IMR-90 (cell line): ENCODE measurements around the gene PITPNC1. TPM values are rescaled to one million over a fixed set of nuclear protein-coding genes. Genes with fewer than 3 reads are reported as not detected.

Source experiments
- ATAC-seq: fragments of 200-7000 bp; cut with Tn5 transposase; 2 replicates; pipeline ENCODE4 v1.9.1; 2020; ENCODE audit warnings: low read depth, mild to moderate bottlenecking, moderate library complexity
- BruUV-seq: library from RNA; stranded (reverse); fragments of 400-500 nt; replicated peaks from 2 replicates; lab custom pipeline; 2021; lab: Mats Ljungman, UMichigan
- CTCF ChIA-PET: fragments of 300-600 bp; formaldehyde crosslinking; extraction: SDS; loops from one replicate; lab custom pipeline; 2021; ENCODE audit warnings: antibody characterized with exemption; lab: Yijun Ruan, JAX
- POLR2A ChIA-PET: fragments of 300-600 bp; sonication (Branson Sonifier 250); formaldehyde crosslinking; loops from one replicate; lab custom pipeline; 2022; ENCODE audit warnings: antibody characterized with exemption; ENCODE audit not compliant: unreplicated experiment; lab: Charles Lee
- DNase-seq: peaks from one replicate; pipeline ENCODE4 v3.0.0; 2013
- H2AFZ ChIP-seq: replicated peaks from 2 replicates; pipeline ENCODE3; 2013; ENCODE audit warnings: low read length, mild to moderate bottlenecking; ENCODE audit not compliant: poor library complexity
- H2AK5ac ChIP-seq: 2 replicates; pipeline ENCODE4 v1.6.1; 2013; ENCODE audit warnings: low read depth, low read length, inconsistent platforms
- H2AK9ac ChIP-seq: replicated peaks from 2 replicates; pipeline ENCODE3; 2013; ENCODE audit warnings: mild to moderate bottlenecking, low read depth, low read length, moderate library complexity; ENCODE audit not compliant: poor library complexity
- H2BK120ac ChIP-seq: 2 replicates; pipeline ENCODE4 v1.6.1; 2013; ENCODE audit warnings: low read depth, low read length, inconsistent platforms
- H2BK15ac ChIP-seq: 3 replicates; pipeline ENCODE4 v1.6.1; 2013; ENCODE audit warnings: low read depth, low read length, inconsistent platforms
- H2BK20ac ChIP-seq: 2 replicates; pipeline ENCODE4 v1.6.1; 2013; ENCODE audit warnings: low read depth, mild to moderate bottlenecking, inconsistent platforms, low read length, moderate library complexity
- H2BK5ac ChIP-seq: 2 replicates; pipeline ENCODE4 v1.6.1; 2013; ENCODE audit warnings: mild to moderate bottlenecking, low read depth, low read length, inconsistent platforms; ENCODE audit not compliant: poor library complexity, severe bottlenecking
- H3K14ac ChIP-seq: replicated peaks from 2 replicates; pipeline ENCODE4 v1.6.1; 2013; ENCODE audit warnings: low read depth, low read length, inconsistent platforms
- H3K18ac ChIP-seq: 2 replicates; pipeline ENCODE4 v1.6.1; 2013; ENCODE audit warnings: low read depth, low read length, control low read depth
- H3K23ac ChIP-seq: 2 replicates; pipeline ENCODE4 v1.6.1; 2013; ENCODE audit warnings: low read depth, low read length, inconsistent platforms
- H3K27ac ChIP-seq: 2 replicates; pipeline ENCODE4 v1.5.1; 2013; ENCODE audit warnings: mild to moderate bottlenecking, control low read depth, low read length; ENCODE audit not compliant: insufficient read depth
- H3K27me3 ChIP-seq: 2 replicates; pipeline ENCODE4 v1.6.1; 2013; ENCODE audit warnings: low read length; ENCODE audit not compliant: control insufficient read depth, insufficient read depth
- H3K36me3 ChIP-seq: 2 replicates; pipeline ENCODE4 v1.6.1; 2013; ENCODE audit warnings: low read length, mixed read lengths; ENCODE audit not compliant: control insufficient read depth, insufficient read depth
- H3K4ac ChIP-seq: 2 replicates; pipeline ENCODE4 v1.6.1; 2013; ENCODE audit warnings: low read depth, low read length, inconsistent platforms
- H3K4me1 ChIP-seq: 2 replicates; pipeline ENCODE4 v1.6.1; 2013; ENCODE audit warnings: low read length, mixed read lengths; ENCODE audit not compliant: control insufficient read depth, insufficient read depth
- H3K4me2 ChIP-seq: 2 replicates; pipeline ENCODE4 v1.6.1; 2013; ENCODE audit warnings: low read depth, mild to moderate bottlenecking, control low read depth, low read length, moderate library complexity
- H3K4me3 ChIP-seq: 2 replicates; pipeline ENCODE4 v1.5.1; 2013; ENCODE audit warnings: low read depth, mild to moderate bottlenecking, control low read depth, low read length, moderate library complexity; ENCODE audit not compliant: insufficient read depth
- H3K56ac ChIP-seq: 2 replicates; pipeline ENCODE4 v1.6.1; 2013; ENCODE audit warnings: low read length, inconsistent platforms; ENCODE audit not compliant: insufficient read depth; ENCODE audit errors: extremely low read depth
- H3K79me1 ChIP-seq, 2 experiments: 2 replicates each; pipeline ENCODE4 v1.6.1; 2013; ENCODE audit warnings: low read length in 2 of 2, inconsistent platforms in 1 of 2, low read depth in 1 of 2
- H3K9ac ChIP-seq: 2 replicates; pipeline ENCODE4 v1.6.1; 2013; ENCODE audit warnings: low read depth, low read length, control low read depth
- H3K9me1 ChIP-seq: 2 replicates; pipeline ENCODE4 v1.6.1; 2013; ENCODE audit warnings: low read length, inconsistent platforms; ENCODE audit not compliant: insufficient read depth
- H3K9me3 ChIP-seq: 2 replicates; pipeline ENCODE4 v1.6.1; 2013; ENCODE audit warnings: low read length; ENCODE audit not compliant: control insufficient read depth, insufficient read depth
- H4K20me1 ChIP-seq: 2 replicates; pipeline ENCODE4 v1.6.1; 2013; ENCODE audit warnings: low read length, inconsistent platforms; ENCODE audit not compliant: insufficient read depth
- H4K5ac ChIP-seq: 2 replicates; pipeline ENCODE4 v1.6.1; 2013; ENCODE audit warnings: mild to moderate bottlenecking, low read depth, low read length, control low read depth
- H4K8ac ChIP-seq, 2 experiments: 2 replicates each; pipeline ENCODE4 v1.6.1; 2013; ENCODE audit warnings: low read depth in 2 of 2, low read length in 2 of 2, control low read depth in 1 of 2, inconsistent platforms in 1 of 2
- H4K91ac ChIP-seq: 2 replicates; pipeline ENCODE4 v1.6.1; 2013; ENCODE audit warnings: low read depth, low read length, inconsistent platforms; ENCODE audit not compliant: insufficient read depth
- BHLHE40 ChIP-seq: fragments of 150-350 bp; IDR thresholded peaks from 2 replicates; pipeline ENCODE4 v1.6.1; 2016; ENCODE audit warnings: mild to moderate bottlenecking, low read depth, low read length
- CHD1 ChIP-seq: IDR thresholded peaks from 2 replicates; pipeline ENCODE4 v1.6.1; 2012; ENCODE audit warnings: low read depth, low read length, improper control_type of control experiment
- FOS ChIP-seq: fragments of 150-350 bp; IDR thresholded peaks from 2 replicates; pipeline ENCODE4 v1.6.1; 2016; ENCODE audit warnings: low read depth, low read length
- MAFK ChIP-seq: IDR thresholded peaks from 2 replicates; pipeline ENCODE4 v1.6.1; 2012; ENCODE audit warnings: low read depth, low read length, improper control_type of control experiment
- MAZ ChIP-seq: IDR thresholded peaks from 2 replicates; pipeline ENCODE4 v1.6.1; 2012; ENCODE audit warnings: low read depth, mild to moderate bottlenecking, low read length, improper control_type of control experiment, moderate library complexity, borderline replicate concordance
- MXI1 ChIP-seq: IDR thresholded peaks from 2 replicates; pipeline ENCODE4 v1.6.1; 2012; ENCODE audit warnings: low read depth, mild to moderate bottlenecking, low read length, moderate library complexity, borderline replicate concordance
- RCOR1 ChIP-seq: IDR thresholded peaks from 2 replicates; pipeline ENCODE4 v1.6.1; 2012; ENCODE audit warnings: mild to moderate bottlenecking, low read length, improper control_type of control experiment; ENCODE audit not compliant: insufficient replicate concordance
- WGBS, 2 experiments: methylation state at CpG; one replicate each; pipeline versions ENCODE4 v1.1.5 to v1.1.7; 2013; ENCODE audit warnings: missing lambda C conversion rate in 2 of 2; ENCODE audit not compliant: insufficient read length in 1 of 2; ENCODE audit errors: extremely low coverage in 2 of 2; 5-methylcytosine and 5-hydroxymethylcytosine counted together
- dilution Hi-C: fragments of 300-500 bp; cut with HindIII; formaldehyde crosslinking; loops from one replicate; pipeline ENCODE4 v1.14.3; 2018; ENCODE audit warnings: low sequenced_read_pairs; ENCODE audit not compliant: unreplicated experiment
- in situ Hi-C: fragments of 300-500 bp; cut with MboI; formaldehyde crosslinking; loops from 3 replicates; pipeline ENCODE4 v1.14.3; 2019; ENCODE audit warnings: low sequenced_read_pairs, inconsistent platforms, mixed read lengths
- intact Hi-C: fragments of 100-400 bp; cut with micrococcal nuclease; formaldehyde crosslinking; loops from 2 replicates; pipeline ENCODE4 v1.10.0; 2022
- polyA plus RNA-seq, 3 experiments: library from polyadenylated mRNA; depleted of rRNA; stranded (reverse); fragments of >200 nt; gene quantifications; 2 replicates each; pipeline ENCODE4 v1.2.3, GENCODE V29; 2012; ENCODE audit warnings: low replicate concordance in 1 of 3
- total RNA-seq: library from RNA; depleted of rRNA; stranded (reverse); fragments of >200 nt; gene quantifications from 2 replicates; pipeline ENCODE4 v1.2.3, GENCODE V29; 2012

Gene PITPNC1
- total and polyA plus RNA-seq, 2 of the 4 experiments (the other 2 are of a cell fraction) = 4.1 TPM

- no peak overlapping the region for H4K8ac ChIP-seq
- H4K91ac ChIP-seq = no peak overlapping the region
- no peak overlapping the region for H3K9ac ChIP-seq
- no peak overlapping the region for H3K27ac ChIP-seq
- H3K18ac ChIP-seq = no peak overlapping the region
- ChIA-PET POLR2A (interaction anchor here (0.6 kb wide), 1 partner anchor 202 kb away, joined by 3 read pairs; no protein-coding TSS in a partner anchor), CTCF (no interaction called here)
- no peak overlapping the region for H3K4ac ChIP-seq
- H3K9me1 ChIP-seq = peaks cover 4% of the 10 kb centered on the region; the same call in 1 of the 2 replicates
- no TSS peak for BruUV-seq
- WGBS, 2 experiments = no CpG with 5 or more reads among the region's 9 CpGs
- H3K23ac ChIP-seq = peak overlapping the region; percentile 7; the same call in 1 of the 2 replicates
- in situ Hi-C loops (no loop called here), intact Hi-C loops (no loop called here), dilution Hi-C loops (no loop called here)
- H3K4me2 ChIP-seq = peak overlapping the region; percentile 60
- H2BK5ac ChIP-seq = no peak overlapping the region
- DNase-seq (peak; percentile 80), ATAC-seq (peak; percentile 85)
- no peak overlapping the region for H2AFZ ChIP-seq
- H3K56ac ChIP-seq = no peak overlapping the region; the same call in 1 of the 2 replicates
- H2BK15ac ChIP-seq = no peak overlapping the region; the same call in 2 of the 3 replicates
- H2BK120ac ChIP-seq = no peak overlapping the region
- H3K36me3 ChIP-seq = no peaks in the 10 kb centered on the region
- H2BK20ac ChIP-seq = 0 out of 2 replicates have a peak overlapping the region, but pooled peaks have one; percentile 20
- no peaks in the 10 kb centered on the region for H4K20me1 ChIP-seq
- TF ChIP-seq BHLHE40 (peak; percentile 64), FOS (peak; percentile 85), MAZ (no peak), MXI1 (no peak), CHD1 (no peak), RCOR1 (peak; percentile 7), MAFK (peak; percentile 76)
- peaks cover 18 to 27% of the 10 kb centered on the region in 2 experiments for H3K79me1 ChIP-seq
- H3K14ac ChIP-seq = no peak overlapping the region
- H3K4me3 ChIP-seq = no peak overlapping the region
- peak overlapping the region; percentile 18; the same call in 1 of the 2 replicates for H2AK5ac ChIP-seq
- H4K5ac ChIP-seq = no peak overlapping the region
- H3K27me3 ChIP-seq = no peaks in the 10 kb centered on the region
- 0 out of 2 replicates have a peak, but pooled peaks cover 2% of the 10 kb centered on the region for H3K4me1 ChIP-seq
- H2AK9ac ChIP-seq = no peak overlapping the region
- H3K9me3 ChIP-seq = no peaks in the 10 kb centered on the region
These were observed 54.4 kb downstream of the PITPNC1 start for GRCh38 chr17:67431249-67432015.
